Activated CD8-positive, alpha-beta T cell treated with anti-CD3 and anti-CD28 coated beads for 36 hours (primary cell): ENCODE measurements around the gene KIAA1549. TPM values are rescaled to one million over a fixed set of nuclear protein-coding genes. Genes with fewer than 3 reads are reported as not detected.
"Not testable (repeated sequence)": the region's sequence is repeated elsewhere in the genome, so short reads cannot be mapped to it uniquely, and the experiment has no call there.

Source experiments
- ATAC-seq: fragments of 200-7000 bp; cut with Tn5 transposase; one replicate; pipeline ENCODE4 v1.10.0; 2021; ENCODE audit warnings: mild to moderate bottlenecking, moderate library complexity
- CTCF ChIA-PET: fragments of 350-600 bp; sonication (Branson Sonifier 250); formaldehyde crosslinking; loops from one replicate; lab custom pipeline; 2021; ENCODE audit warnings: antibody characterized with exemption; lab: Charles Lee
- POLR2A ChIA-PET: fragments of 350-600 bp; sonication (Branson Sonifier 250); formaldehyde crosslinking; loops from one replicate; lab custom pipeline; 2021; ENCODE audit warnings: antibody characterized with exemption; lab: Charles Lee
- DNase-seq: peaks from one replicate; pipeline ENCODE4 v3.0.0-alpha.2; 2020
- H3K27ac Mint-ChIP-seq: one replicate; pipeline ENCODE4 v1.8.0; 2021; ENCODE audit warnings: mild to moderate bottlenecking, mixed read lengths
- H3K27me3 Mint-ChIP-seq: one replicate; pipeline ENCODE4 v1.8.0; 2021; ENCODE audit warnings: mixed read lengths
- H3K36me3 Mint-ChIP-seq: one replicate; pipeline ENCODE4 v1.8.0; 2021; ENCODE audit warnings: low read depth, mixed read lengths
- H3K4me1 Mint-ChIP-seq: one replicate; pipeline ENCODE4 v1.8.0; 2021; ENCODE audit warnings: low read depth, mixed read lengths
- H3K4me3 Mint-ChIP-seq: one replicate; pipeline ENCODE4 v1.8.0; 2021; ENCODE audit warnings: mild to moderate bottlenecking, moderate library complexity, mixed read lengths
- H3K9me3 Mint-ChIP-seq: one replicate; pipeline ENCODE4 v1.8.0; 2021; ENCODE audit warnings: mixed read lengths
- intact Hi-C: fragments of 100-400 bp; cut with micrococcal nuclease; formaldehyde crosslinking; loops from one replicate; pipeline ENCODE4 v1.10.0; 2022
- total RNA-seq, 2 experiments: library from RNA; stranded (reverse); gene quantifications; one replicate each; pipeline ENCODE4 v1.2.3, GENCODE V29; 2021
- TF ChIP-seq, protein P1 (sequence below): fragments of 200-600 bp; IDR thresholded peaks from one replicate; pipeline ENCODE4 v1.8.0; 2022; ENCODE audit warnings: antibody characterized with exemption, mild to moderate bottlenecking

The KIAA1549 gene
- total RNA-seq, 2 experiments from 2014 or later: 1.3 to 1.5 TPM

GRCh38 chr7:138980563-138981291, 462 bp downstream of the KIAA1549 start:
- intact Hi-C loops: loop anchor here (1.0 kb wide), 1 partner anchor 94 kb away; no protein-coding TSS in a partner anchor
- no peaks in the 10 kb centered on the region for H3K36me3 Mint-ChIP-seq
- TF ChIP-seq, protein P1, sequence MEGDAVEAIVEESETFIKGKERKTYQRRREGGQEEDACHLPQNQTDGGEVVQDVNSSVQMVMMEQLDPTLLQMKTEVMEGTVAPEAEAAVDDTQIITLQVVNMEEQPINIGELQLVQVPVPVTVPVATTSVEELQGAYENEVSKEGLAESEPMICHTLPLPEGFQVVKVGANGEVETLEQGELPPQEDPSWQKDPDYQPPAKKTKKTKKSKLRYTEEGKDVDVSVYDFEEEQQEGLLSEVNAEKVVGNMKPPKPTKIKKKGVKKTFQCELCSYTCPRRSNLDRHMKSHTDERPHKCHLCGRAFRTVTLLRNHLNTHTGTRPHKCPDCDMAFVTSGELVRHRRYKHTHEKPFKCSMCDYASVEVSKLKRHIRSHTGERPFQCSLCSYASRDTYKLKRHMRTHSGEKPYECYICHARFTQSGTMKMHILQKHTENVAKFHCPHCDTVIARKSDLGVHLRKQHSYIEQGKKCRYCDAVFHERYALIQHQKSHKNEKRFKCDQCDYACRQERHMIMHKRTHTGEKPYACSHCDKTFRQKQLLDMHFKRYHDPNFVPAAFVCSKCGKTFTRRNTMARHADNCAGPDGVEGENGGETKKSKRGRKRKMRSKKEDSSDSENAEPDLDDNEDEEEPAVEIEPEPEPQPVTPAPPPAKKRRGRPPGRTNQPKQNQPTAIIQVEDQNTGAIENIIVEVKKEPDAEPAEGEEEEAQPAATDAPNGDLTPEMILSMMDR: no peak
- peak overlapping the region; percentile 52 for H3K27ac Mint-ChIP-seq
- H3K27me3 Mint-ChIP-seq: peaks cover 32% of the 10 kb centered on the region
- ChIA-PET CTCF (interaction anchor here (2.0 to 5.0 kb wide), 2 partner anchors 10 to 94 kb away, joined by 10 to 44 read pairs; no protein-coding TSS in a partner anchor), POLR2A (no interaction called here)
- peak; percentile 13 for DNase-seq
- H3K4me3 Mint-ChIP-seq: peak overlapping the region; percentile 78
- peak; percentile 35 for ATAC-seq
- H3K9me3 Mint-ChIP-seq: no peaks in the 10 kb centered on the region
- peaks cover 16% of the 10 kb centered on the region for H3K4me1 Mint-ChIP-seq

DNA sequence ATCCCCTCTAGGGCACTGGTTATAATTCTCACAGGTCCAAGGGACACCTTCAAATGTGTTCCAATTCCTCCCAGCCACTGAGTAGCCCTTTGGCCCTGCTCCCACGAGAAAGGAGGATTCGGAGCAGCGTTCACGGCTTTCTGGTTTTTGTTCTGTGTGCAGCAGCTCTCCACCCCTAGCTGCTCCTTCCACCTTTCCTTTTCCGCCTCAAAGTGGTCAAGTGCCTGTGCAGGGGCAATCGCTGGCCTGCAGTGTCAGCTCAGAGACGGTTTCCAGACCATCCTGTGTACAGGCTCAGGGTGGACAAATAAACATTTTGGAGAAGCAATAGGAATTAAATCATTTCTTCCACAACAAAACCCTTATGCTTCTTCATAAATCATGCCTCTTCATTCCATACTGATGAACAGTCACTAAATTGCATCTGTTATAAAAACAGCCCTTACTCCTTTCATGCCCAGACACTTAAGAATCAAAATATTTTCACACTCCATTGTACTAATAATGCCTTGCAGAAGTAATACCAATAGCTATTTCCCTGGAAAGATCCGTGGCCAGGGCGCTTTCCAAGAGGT, 1.1 kb downstream of the KIAA1549 start:
- DNase-seq (no peak), ATAC-seq (no peak)
- H3K9me3 Mint-ChIP-seq: no peaks in the 10 kb centered on the region
- H3K4me3 Mint-ChIP-seq: peak overlapping the region; percentile 78
- no peak overlapping the region for H3K27ac Mint-ChIP-seq
- H3K4me1 Mint-ChIP-seq: peaks cover 16% of the 10 kb centered on the region
- CTCF ChIA-PET: interaction anchor here (2.0 to 5.0 kb wide), 2 partner anchors 10 to 93 kb away, joined by 10 to 44 read pairs; no protein-coding TSS in a partner anchor
- H3K27me3 Mint-ChIP-seq: peaks cover 35% of the 10 kb centered on the region
- TF ChIP-seq, protein P1: no peak
- intact Hi-C loops: loop anchor here (1.0 kb wide), 1 partner anchor 94 kb away; no protein-coding TSS in a partner anchor
- POLR2A ChIA-PET: no interaction called here
- no peaks in the 10 kb centered on the region for H3K36me3 Mint-ChIP-seq

GRCh38 chr7:138979226-138979979, 1.8 kb downstream of the KIAA1549 start:
- H3K27me3 Mint-ChIP-seq: peaks cover 36% of the 10 kb centered on the region
- DNase-seq: peak; percentile 24
- no peaks in the 10 kb centered on the region for H3K36me3 Mint-ChIP-seq
- ATAC-seq: no peak
- CTCF ChIA-PET: interaction anchor here (1.3 to 5.0 kb wide), 4 partner anchors 8 to 92 kb away, joined by 3 to 44 read pairs (median 6); no protein-coding TSS in a partner anchor
- TF ChIP-seq, protein P1: no peak
- intact Hi-C loops: no loop called here
- peak overlapping the region; percentile 9 for H3K4me3 Mint-ChIP-seq
- H3K9me3 Mint-ChIP-seq: no peaks in the 10 kb centered on the region
- POLR2A ChIA-PET: no interaction called here
- peaks cover 16% of the 10 kb centered on the region for H3K4me1 Mint-ChIP-seq
- H3K27ac Mint-ChIP-seq: no peak overlapping the region

GRCh38 chr7:138978541-138979184, 2.5 kb downstream of the KIAA1549 start:
- Mint-ChIP-seq H3K4me1 (peaks cover 16% of the 10 kb centered on the region), H3K9me3 (no peaks in the 10 kb centered on the region), H3K27ac (no peak overlapping the region), H3K36me3 (no peaks in the 10 kb centered on the region), H3K4me3 (no peak overlapping the region), H3K27me3 (peaks cover 36% of the 10 kb centered on the region)
- ChIA-PET POLR2A (no interaction called here), CTCF (interaction anchor here (1.3 to 5.0 kb wide), 4 partner anchors 8 to 92 kb away, joined by 3 to 44 read pairs (median 6); no protein-coding TSS in a partner anchor)
- DNase-seq (no peak), ATAC-seq (no peak)
- intact Hi-C loops: no loop called here
- TF ChIP-seq, protein P1: no peak

- H3K27me3 Mint-ChIP-seq: peaks cover 32% of the 10 kb centered on the region
- CTCF ChIA-PET: interaction anchor here (0.5 kb wide), 1 partner anchor 50 kb away, joined by 3 read pairs; no protein-coding TSS in a partner anchor
- H3K27ac Mint-ChIP-seq: not testable (repeated sequence)
Observed at GRCh38 chr7:138976161-138976560, 5.0 kb downstream of the KIAA1549 start.

More at GRCh38 chr7:138976161-138976560, 5.0 kb downstream of the KIAA1549 start:
- POLR2A ChIA-PET, intact Hi-C loops, H3K9me3 Mint-ChIP-seq, DNase-seq, H3K36me3 Mint-ChIP-seq, H3K4me3 Mint-ChIP-seq, ATAC-seq: not testable (repeated sequence)
- H3K4me1 Mint-ChIP-seq: peaks cover 11% of the 10 kb centered on the region
